ENCODE data around the gene THRA. TPM values are rescaled to one million over a fixed set of nuclear protein-coding genes. Genes with fewer than 3 reads are reported as not detected.
A peak's percentile ranks its signal among the peaks of the same experiment; 100 is the strongest.

Gene THRA
- total and polyA plus RNA-seq, 9 of the 15 experiments (the other 6 are each of a cell fraction or from before 2014, with no cell fraction given) = 0.34 to 23.4 (median 12.7) TPM

DNA sequence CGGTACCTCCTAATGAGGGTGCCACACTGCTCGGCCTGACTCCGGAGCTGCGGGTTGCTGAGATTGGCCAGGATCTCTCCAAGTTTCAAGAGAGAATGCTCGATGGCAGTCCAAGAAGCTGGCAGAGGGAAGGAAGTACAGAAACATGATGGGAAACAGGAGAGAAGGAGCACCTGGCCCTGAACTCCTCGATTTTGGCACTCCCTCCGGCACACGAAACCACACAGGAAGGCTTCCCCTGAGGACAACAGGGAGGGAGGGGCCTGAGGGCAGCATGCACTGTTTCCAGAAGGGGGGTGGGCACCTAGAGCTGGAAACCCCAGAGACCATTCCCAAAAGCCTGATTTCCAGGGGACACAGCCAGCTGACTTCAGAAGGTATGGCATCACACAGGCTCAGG is 29.4 kb upstream of the THRA start:
- no TSS peak for BruUV-seq (replicated peaks)
- Histone ChIP-seq H3K4me1 (replicated peaks in 1 of 2; ENCODE audit: control insufficient read depth in 2 of 2, insufficient read depth in 2 of 2, low read length in 2 of 2) (peaks cover 0 to 4% of the 10 kb centered on the region in 2 experiments; a peak in 1 of 5 replicates), H3K36me3 (ENCODE audit: control insufficient read depth, insufficient read depth, low read length) (peaks cover 78% of the 10 kb centered on the region), H4K20me1 (replicated peaks; ENCODE audit: control insufficient read depth, insufficient read depth, low read length) (no peaks in the 10 kb centered on the region), H3K9ac (ENCODE audit: insufficient read depth in 1 of 2, low read depth in 2 of 2, low read length in 2 of 2) (no peak overlapping the region), H3K27me3 (ENCODE audit: control insufficient read depth in 2 of 2, insufficient read depth in 2 of 2, low read length in 2 of 2) (no peaks in the 10 kb centered on the region), H3K27ac (ENCODE audit: extremely low read depth, low read depth, low read length) (no peak overlapping the region), H3K79me2 (ENCODE audit: control insufficient read depth, insufficient read depth, low read length) (no peaks in the 10 kb centered on the region), H3K4me3 (no peak overlapping the region), H3K4me2 (ENCODE audit: insufficient read depth, low read length) (no peak overlapping the region), H3K9me3 (replicated peaks; ENCODE audit: control insufficient read depth, insufficient read depth, low read depth, low read length) (no peaks in the 10 kb centered on the region), H3K9me1 (ENCODE audit: control insufficient read depth, insufficient read depth, low read length) (no peaks in the 10 kb centered on the region), H2AFZ (ENCODE audit: low read depth, low read length) (no peak overlapping the region)
- 92% methylated on average over 7 of the region's 8 CpGs for WGBS (ENCODE audit: insufficient coverage, low coverage, missing lambda C conversion rate)
- TF ChIP-seq, protein P1, sequence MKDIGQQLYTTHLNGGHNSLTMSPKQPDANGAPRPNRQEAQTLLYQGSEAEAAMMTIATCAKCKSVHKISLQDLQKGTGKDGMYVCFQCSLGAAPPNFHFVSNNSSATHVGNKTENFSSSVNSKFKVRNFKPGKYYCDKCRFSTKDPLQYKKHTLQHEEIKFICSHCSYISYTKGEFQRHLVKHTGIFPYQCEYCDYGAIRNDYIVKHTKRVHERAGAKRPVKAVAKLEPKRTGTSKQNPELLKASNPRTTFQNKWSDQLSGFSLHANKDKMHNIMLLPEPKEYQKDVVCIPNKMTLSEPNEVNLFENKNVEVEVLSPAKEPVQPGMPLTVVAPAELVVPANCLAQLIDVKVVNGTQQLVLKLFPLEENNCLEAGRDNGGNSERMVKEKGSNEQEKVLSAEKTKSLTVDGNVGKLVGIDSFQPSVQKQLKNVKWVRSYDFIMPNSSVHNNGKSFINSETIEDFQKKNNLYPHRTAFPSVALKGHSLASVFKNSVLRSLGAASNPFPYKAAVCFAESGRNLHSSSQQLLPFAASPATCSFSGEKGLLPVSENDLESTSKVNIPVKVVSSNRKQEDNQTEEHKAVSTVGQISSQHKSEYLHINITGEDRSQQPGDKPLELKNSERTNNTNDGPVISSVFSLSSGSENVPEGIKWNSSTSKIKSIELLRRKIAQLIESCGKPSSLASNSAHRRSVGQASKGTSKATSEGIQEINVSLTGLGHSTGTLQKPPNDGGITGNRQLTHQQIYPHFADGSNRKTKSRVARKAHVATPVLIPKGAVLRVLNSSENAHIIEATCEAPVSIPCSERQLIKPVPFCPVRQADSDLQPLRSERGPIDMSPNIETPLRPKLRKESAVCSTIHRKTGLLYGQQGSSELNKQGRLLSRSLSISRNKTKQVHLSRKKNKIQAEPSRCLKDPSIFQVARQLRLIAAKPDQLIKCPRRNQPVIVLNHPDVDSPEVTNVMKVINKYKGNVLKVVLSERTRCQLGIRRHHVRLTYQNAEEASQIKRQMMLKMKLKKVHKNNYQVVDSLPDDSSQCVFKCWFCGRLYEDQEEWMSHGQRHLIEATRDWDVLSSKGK (CRISPR knock-in tag; IDR thresholded peaks at IDR 0.05) = no peak
- TF ChIP-seq ATF7 (IDR thresholded peaks at IDR 0.05) (no peak), RBFOX2 (IDR thresholded peaks at IDR 0.05; ENCODE audit: low read depth, low read length) (0 out of 2 replicates have a peak, but pooled peaks have one; percentile 12), ZNF717 (CRISPR knock-in tag; IDR thresholded peaks at IDR 0.05) (no peak)
- DNase-seq (ENCODE audit: extremely low read depth in 1 of 4, low spot score in 3 of 4) = no peak
- FAIRE-seq = no peak
- in situ Hi-C loops (cut with MboI) (loop anchor here (5.0 kb wide), 1 partner anchor 49 kb away; no protein-coding TSS in a partner anchor), intact Hi-C loops (cut with micrococcal nuclease) (no loop called here)
- POLR2A ChIA-PET = interaction anchor here (1.4 kb wide), 1 partner anchor 16 kb away, joined by 3 read pairs; no protein-coding TSS in a partner anchor
- no peak for ATAC-seq
- CTCF ChIA-PET (ENCODE audit: low intra/inter-chr PET ratio) = no interaction called here

Data from K562 (cell line).